K562 (cell line): ENCODE measurements around the gene MACROD2. TPM values are rescaled to one million over a fixed set of nuclear protein-coding genes. Genes with fewer than 3 reads are reported as not detected.

Source experiments
- ATAC-seq: fragments of 200-7000 bp; cut with Tn5 transposase; 3 replicates; pipeline ENCODE4 v1.9.1; 2020; ENCODE audit warnings: moderate library complexity
- BruUV-seq: library from RNA; stranded (reverse); fragments of 400-500 nt; replicated peaks from 2 replicates; lab custom pipeline; 2021; lab: Mats Ljungman, UMichigan
- CTCF ChIA-PET: fragments of 300-600 bp; formaldehyde crosslinking; extraction: SDS; loops from one replicate; lab custom pipeline; 2021; ENCODE audit warnings: low intra/inter-chr PET ratio; lab: Yijun Ruan, JAX
- POLR2A ChIA-PET: fragments of 300-600, 350-650 bp; sonication (Branson Sonifier 250); formaldehyde crosslinking; extraction: SDS; loops from one replicate; lab custom pipeline; 2021; ENCODE audit warnings: antibody characterized with exemption, inconsistent platforms; lab: Yijun Ruan, JAX
- DNase-seq, 4 experiments: peaks; one replicate each; pipeline versions ENCODE4 v3.0.0 to v3.0.0-alpha.2; 2011 to 2018; ENCODE audit warnings: low spot score in 3 of 4, mixed read lengths in 3 of 4; ENCODE audit errors: extremely low read depth in 1 of 4
- FAIRE-seq: peaks from 2 replicates; lab custom pipeline; 2011; peaks lifted over from hg19 to GRCh38; lab: Jason Lieb, UNC
- H2AFZ ChIP-seq: 2 replicates; pipeline ENCODE4 v1.6.0; 2011; ENCODE audit warnings: low read depth, low read length, control low read depth, inconsistent platforms
- H3K27ac ChIP-seq: fragments of 200-600 bp; 3 replicates; pipeline ENCODE4 v1.8.0; 2011; ENCODE audit warnings: low read depth, mild to moderate bottlenecking, control low read depth, inconsistent platforms, low read length, moderate library complexity, mixed read lengths; ENCODE audit errors: extremely low read depth
- H3K27me3 ChIP-seq, 2 experiments: fragments of 300-600 bp in 1 of 2; 2 replicates in 1 of 2; 3 replicates in 1 of 2; pipeline versions ENCODE4 v1.6.0 to v1.8.0; 2011; ENCODE audit warnings: inconsistent platforms in 2 of 2, low read length in 2 of 2, mild to moderate bottlenecking in 1 of 2, mixed read lengths in 1 of 2, moderate library complexity in 1 of 2; ENCODE audit not compliant: control insufficient read depth in 2 of 2, insufficient read depth in 2 of 2
- H3K36me3 ChIP-seq: fragments of 300-600 bp; 3 replicates; pipeline ENCODE4 v1.8.0; 2011; ENCODE audit warnings: mild to moderate bottlenecking, low read length, inconsistent platforms; ENCODE audit not compliant: control insufficient read depth, insufficient read depth
- H3K4me1 ChIP-seq, 2 experiments: fragments of 200-600 bp in 1 of 2; replicated peaks in 1 of 2; 2 replicates in 1 of 2; 3 replicates in 1 of 2; pipeline versions ENCODE4 v1.5.1 to v1.8.0; 2011; ENCODE audit warnings: inconsistent platforms in 2 of 2, low read length in 2 of 2, mild to moderate bottlenecking in 1 of 2, mixed read lengths in 1 of 2, moderate library complexity in 1 of 2; ENCODE audit not compliant: control insufficient read depth in 2 of 2, insufficient read depth in 2 of 2
- H3K4me2 ChIP-seq: 2 replicates; pipeline ENCODE4 v1.6.1; 2011; ENCODE audit warnings: low read length, control low read depth, inconsistent platforms, mixed read lengths; ENCODE audit not compliant: insufficient read depth
- H3K4me3 ChIP-seq: fragments of 200-600 bp; sonication (generic), shearing (Covaris generic); 2 replicates; pipeline ENCODE4 v1.5.1; 2016; ENCODE audit warnings: control low read depth, inconsistent platforms
- H3K79me2 ChIP-seq: fragments of 200-600 bp; 3 replicates; pipeline ENCODE4 v1.8.0; 2011; ENCODE audit warnings: low read length, inconsistent platforms; ENCODE audit not compliant: control insufficient read depth, insufficient read depth
- H3K9ac ChIP-seq, 2 experiments: 2 replicates each; pipeline versions ENCODE4 v1.6.0 to v1.6.1; 2011; ENCODE audit warnings: low read depth in 2 of 2, low read length in 2 of 2, control low read depth in 1 of 2, inconsistent platforms in 1 of 2, mild to moderate bottlenecking in 1 of 2, mixed read lengths in 1 of 2; ENCODE audit not compliant: insufficient read depth in 1 of 2
- H3K9me1 ChIP-seq: one replicate; pipeline ENCODE4 v1.6.0; 2011; ENCODE audit warnings: inconsistent platforms, mild to moderate bottlenecking, low read length, moderate library complexity; ENCODE audit not compliant: control insufficient read depth, insufficient read depth
- H3K9me3 ChIP-seq: replicated peaks from 2 replicates; pipeline ENCODE4 v1.5.1; 2011; ENCODE audit warnings: low read depth, low read length, inconsistent platforms; ENCODE audit not compliant: control insufficient read depth, insufficient read depth
- H4K20me1 ChIP-seq: replicated peaks from 2 replicates; pipeline ENCODE4 v1.6.1; 2011; ENCODE audit warnings: low read length, inconsistent platforms, mixed read lengths; ENCODE audit not compliant: control insufficient read depth, insufficient read depth
- CAMTA2 ChIP-seq: fragments of 250-450 bp; sonication (Bioruptor Pico); conservative IDR thresholded peaks from 2 replicates; pipeline ENCODE4 v1.5.1; 2022
- ESRRA ChIP-seq: fragments of 450-650 bp; IDR thresholded peaks from 2 replicates; pipeline ENCODE4 v1.6.1; 2014; ENCODE audit warnings: low read depth, mild to moderate bottlenecking, moderate library complexity, borderline replicate concordance
- HNRNPUL1 ChIP-seq: fragments of 200-400 bp; formaldehyde crosslinking; IDR thresholded peaks from 2 replicates; pipeline ENCODE4 v1.6.1; 2017; ENCODE audit warnings: low read length
- HOXB6 ChIP-seq: fragments of 250-450 bp; sonication (Bioruptor Pico); IDR thresholded peaks from 2 replicates; pipeline ENCODE4 v1.5.1; 2022; ENCODE audit warnings: mild to moderate bottlenecking, borderline replicate concordance
- KDM5B ChIP-seq: fragments of 200-600 bp; sonication (generic); IDR thresholded peaks from 2 replicates; pipeline ENCODE4 v1.6.1; 2012; ENCODE audit warnings: low read depth, mild to moderate bottlenecking, moderate library complexity, low read length, control low read depth, inconsistent platforms; ENCODE audit not compliant: insufficient replicate concordance
- LEF1 ChIP-seq: fragments of 450-650 bp; IDR thresholded peaks from 2 replicates; pipeline ENCODE4 v1.6.1; 2016; ENCODE audit warnings: mild to moderate bottlenecking
- MAFG ChIP-seq: fragments of 450-650 bp; conservative IDR thresholded peaks from 2 replicates; pipeline ENCODE4 v1.6.1; 2016; ENCODE audit warnings: missing genetic modification characterization, missing compliant biosample characterization
- MCM2 ChIP-seq: fragments of 450-650 bp; IDR thresholded peaks from 2 replicates; pipeline ENCODE4 v1.6.1; 2017; ENCODE audit warnings: low read depth, mild to moderate bottlenecking
- MTA1 ChIP-seq: fragments of 450-650 bp; IDR thresholded peaks from 2 replicates; pipeline ENCODE4 v1.6.1; 2017; ENCODE audit warnings: borderline replicate concordance
- MYBL2 ChIP-seq, 2 experiments: fragments of 450-650 bp in 1 of 2; sonication (generic) in 1 of 2; formaldehyde crosslinking in 1 of 2; IDR thresholded peaks; 2 replicates each; pipeline versions ENCODE4 v1.6.1 to v1.8.1; 2017 to 2022; ENCODE audit warnings: borderline replicate concordance in 1 of 2, inconsistent platforms in 1 of 2, low read depth in 1 of 2, mild to moderate bottlenecking in 1 of 2, missing genetic modification reagents in 1 of 2, moderate library complexity in 1 of 2
- NFIC ChIP-seq: fragments of 450-650 bp; IDR thresholded peaks from 2 replicates; pipeline ENCODE4 v1.6.1; 2017; ENCODE audit warnings: mild to moderate bottlenecking, inconsistent platforms
- RFX7 ChIP-seq: fragments of 250-450 bp; sonication (Bioruptor Pico); IDR thresholded peaks from 2 replicates; pipeline ENCODE4 v1.5.1; 2021; ENCODE audit warnings: mild to moderate bottlenecking
- TRIM28 ChIP-seq: fragments of 450-650 bp; IDR thresholded peaks from 2 replicates; pipeline ENCODE4 v1.6.1; 2017
- WGBS: fragments of 100-300 bp; shearing (Covaris generic); methylation state at CpG from one replicate; pipeline ENCODE4 v1.1.6; 2016; ENCODE audit warnings: low coverage, mixed read lengths; ENCODE audit not compliant: insufficient coverage; ENCODE audit errors: missing lambda C conversion rate; 5-methylcytosine and 5-hydroxymethylcytosine counted together
- in situ Hi-C: fragments of 300-500 bp; cut with MboI; formaldehyde crosslinking; loops from 4 replicates; pipeline ENCODE4 v1.15.0; 2018; ENCODE audit warnings: inconsistent platforms, mixed read lengths
- intact Hi-C: fragments of 100-400 bp; cut with micrococcal nuclease; formaldehyde crosslinking; loops from 2 replicates; pipeline ENCODE4 v1.14.2; 2022
- polyA plus RNA-seq, 8 experiments: library from polyadenylated mRNA; depleted of rRNA in 4 of 8; stranded (reverse) in 5 of 8; unstranded in 3 of 8; fragments of >200 nt; fragmentation: Nextera tagmentation in 2 of 8; fragmentation: Illumina TruSeq in 1 of 8; extraction: Ambion mirVana in 2 of 8; extraction: Trizol in 1 of 8; gene quantifications; 2 replicates each; pipeline versions ENCODE4 v1.2.1 to v1.2.3, GENCODE V29; 2011 to 2014; ENCODE audit warnings: inconsistent platforms in 1 of 8, missing spikeins in 1 of 8
- total RNA-seq, 7 experiments: library from RNA; depleted of rRNA in 6 of 7; stranded (reverse); fragments of >200 nt in 6 of 7; fragmentation: Illumina TruSeq in 2 of 7; extraction: Trizol in 2 of 7; gene quantifications; 2 replicates each; pipeline versions ENCODE4 v1.2.1 to v1.2.3, GENCODE V29; 2011 to 2021; ENCODE audit warnings: low replicate concordance in 1 of 7
- TF ChIP-seq, protein P1 (sequence below): fragments of 450-650 bp; formaldehyde crosslinking; conservative IDR thresholded peaks from 2 replicates; pipeline ENCODE4 v1.4.0; 2022; ENCODE audit warnings: mild to moderate bottlenecking, missing genetic modification characterization
- TF ChIP-seq, protein P2 (sequence below): fragments of 450-650 bp; IDR thresholded peaks from 2 replicates; pipeline ENCODE4 v1.6.1; 2018; ENCODE audit warnings: mild to moderate bottlenecking, low read depth; ENCODE audit not compliant: partially characterized antibody
- TF ChIP-seq, protein P3 (sequence below): fragments of 450-650 bp; formaldehyde crosslinking; IDR thresholded peaks from 2 replicates; pipeline ENCODE4 v1.4.0; 2020; ENCODE audit warnings: mild to moderate bottlenecking

Gene MACROD2
- total and polyA plus RNA-seq, 9 of the 15 experiments (the other 6 are each of a cell fraction or from before 2014, with no cell fraction given): not detected

DNA sequence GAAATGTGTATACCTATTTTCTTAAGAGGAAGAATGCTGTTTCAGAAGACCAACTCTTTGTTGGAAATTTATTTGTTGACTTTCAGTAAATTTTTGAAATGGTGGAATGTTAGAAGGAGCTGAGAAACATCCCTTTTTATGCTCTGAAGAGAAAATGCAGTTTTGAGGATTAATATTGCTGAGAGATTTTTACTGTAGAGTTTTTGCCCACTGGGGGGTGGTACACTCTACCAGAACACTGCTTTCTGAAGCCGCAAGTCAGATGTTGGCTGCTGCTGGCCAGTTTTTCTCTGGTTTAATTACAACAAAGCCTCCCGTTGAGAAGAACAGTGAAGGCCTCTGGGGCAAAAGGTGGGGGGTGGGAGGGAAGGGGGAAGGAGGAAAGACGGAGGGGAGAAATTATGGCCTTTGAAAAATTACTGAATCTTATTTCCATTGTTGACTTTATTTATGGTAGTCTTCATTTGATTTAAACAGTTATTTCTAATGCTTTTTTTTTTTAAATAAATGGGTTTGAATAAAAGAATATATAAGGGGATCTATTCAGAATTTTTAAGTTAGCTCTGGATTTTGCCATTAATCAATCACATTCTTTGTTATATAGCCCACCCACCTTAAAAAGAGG, 339.1 kb downstream of the MACROD2 start:
- no peak for TF ChIP-seq CAMTA2 (CRISPR knock-in tag)
- TF ChIP-seq MAFG: no peak
- no peak for TF ChIP-seq LEF1
- TF ChIP-seq ESRRA: no peak
- TF ChIP-seq TRIM28: no peak
- TF ChIP-seq, protein P1, sequence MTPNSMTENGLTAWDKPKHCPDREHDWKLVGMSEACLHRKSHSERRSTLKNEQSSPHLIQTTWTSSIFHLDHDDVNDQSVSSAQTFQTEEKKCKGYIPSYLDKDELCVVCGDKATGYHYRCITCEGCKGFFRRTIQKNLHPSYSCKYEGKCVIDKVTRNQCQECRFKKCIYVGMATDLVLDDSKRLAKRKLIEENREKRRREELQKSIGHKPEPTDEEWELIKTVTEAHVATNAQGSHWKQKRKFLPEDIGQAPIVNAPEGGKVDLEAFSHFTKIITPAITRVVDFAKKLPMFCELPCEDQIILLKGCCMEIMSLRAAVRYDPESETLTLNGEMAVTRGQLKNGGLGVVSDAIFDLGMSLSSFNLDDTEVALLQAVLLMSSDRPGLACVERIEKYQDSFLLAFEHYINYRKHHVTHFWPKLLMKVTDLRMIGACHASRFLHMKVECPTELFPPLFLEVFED (CRISPR knock-in tag): no peak
- no peak for TF ChIP-seq RFX7
- TF ChIP-seq, protein P2, sequence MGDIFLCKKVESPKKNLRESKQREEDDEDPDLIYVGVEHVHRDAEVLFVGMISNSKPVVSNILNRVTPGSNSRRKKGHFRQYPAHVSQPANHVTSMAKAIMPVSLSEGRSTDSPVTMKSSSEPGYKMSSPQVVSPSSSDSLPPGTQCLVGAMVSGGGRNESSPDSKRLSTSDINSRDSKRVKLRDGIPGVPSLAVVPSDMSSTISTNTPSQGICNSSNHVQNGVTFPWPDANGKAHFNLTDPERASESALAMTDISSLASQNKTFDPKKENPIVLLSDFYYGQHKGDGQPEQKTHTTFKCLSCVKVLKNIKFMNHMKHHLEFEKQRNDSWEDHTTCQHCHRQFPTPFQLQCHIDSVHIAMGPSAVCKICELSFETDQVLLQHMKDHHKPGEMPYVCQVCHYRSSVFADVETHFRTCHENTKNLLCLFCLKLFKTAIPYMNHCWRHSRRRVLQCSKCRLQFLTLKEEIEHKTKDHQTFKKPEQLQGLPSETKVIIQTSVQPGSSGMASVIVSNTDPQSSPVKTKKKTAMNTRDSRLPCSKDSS: no peak
- no peak for TF ChIP-seq HNRNPUL1
- no peak for TF ChIP-seq MTA1
- no peak for TF ChIP-seq HOXB6
- TF ChIP-seq MYBL2 (IDR thresholded peaks at IDR 0.05; ENCODE audit: low read depth): no peak
- no peak for TF ChIP-seq MYBL2 (CRISPR knock-in tag; IDR thresholded peaks at IDR 0.05; ENCODE audit: borderline replicate concordance)
- no peak for TF ChIP-seq MCM2
- TF ChIP-seq NFIC: no peak
- TF ChIP-seq KDM5B: no peak
- TF ChIP-seq, protein P3, sequence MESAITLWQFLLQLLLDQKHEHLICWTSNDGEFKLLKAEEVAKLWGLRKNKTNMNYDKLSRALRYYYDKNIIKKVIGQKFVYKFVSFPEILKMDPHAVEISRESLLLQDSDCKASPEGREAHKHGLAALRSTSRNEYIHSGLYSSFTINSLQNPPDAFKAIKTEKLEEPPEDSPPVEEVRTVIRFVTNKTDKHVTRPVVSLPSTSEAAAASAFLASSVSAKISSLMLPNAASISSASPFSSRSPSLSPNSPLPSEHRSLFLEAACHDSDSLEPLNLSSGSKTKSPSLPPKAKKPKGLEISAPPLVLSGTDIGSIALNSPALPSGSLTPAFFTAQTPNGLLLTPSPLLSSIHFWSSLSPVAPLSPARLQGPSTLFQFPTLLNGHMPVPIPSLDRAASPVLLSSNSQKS (CRISPR knock-in tag): no peak
- in situ Hi-C loops: no loop called here

More for the DNA sequence above, 339.1 kb downstream of the MACROD2 start:
- H3K27me3 ChIP-seq: no peaks in the 10 kb centered on the region
- no peaks in the 10 kb centered on the region for H4K20me1 ChIP-seq
- ATAC-seq: no peak
- POLR2A ChIA-PET: no interaction called here
- H2AFZ ChIP-seq: no peak overlapping the region
- no peaks in the 10 kb centered on the region for H3K9me3 ChIP-seq
- H3K36me3 ChIP-seq: no peaks in the 10 kb centered on the region
- H3K79me2 ChIP-seq: no peaks in the 10 kb centered on the region
- intact Hi-C loops: no loop called here
- no TSS peak for BruUV-seq
- CTCF ChIA-PET: no interaction called here
- H3K9me1 ChIP-seq: no peaks in the 10 kb centered on the region
- H3K4me3 ChIP-seq: no peak overlapping the region
- FAIRE-seq: no peak
- no peak overlapping the region for H3K27ac ChIP-seq
- WGBS: 0% methylated on average over 2 of the region's 3 CpGs
- no peak overlapping the region for H3K9ac ChIP-seq
- no peaks in the 10 kb centered on the region for H3K4me1 ChIP-seq
- no peak overlapping the region for H3K4me2 ChIP-seq
- DNase-seq: no peak
